Measurements from ENCODE around the gene EIF3A. TPM values are rescaled to one million over a fixed set of nuclear protein-coding genes. Genes with fewer than 3 reads are reported as not detected.

EIF3A gene
- total RNA-seq, 1 donor from 2014 or later = 100 TPM

DNA sequence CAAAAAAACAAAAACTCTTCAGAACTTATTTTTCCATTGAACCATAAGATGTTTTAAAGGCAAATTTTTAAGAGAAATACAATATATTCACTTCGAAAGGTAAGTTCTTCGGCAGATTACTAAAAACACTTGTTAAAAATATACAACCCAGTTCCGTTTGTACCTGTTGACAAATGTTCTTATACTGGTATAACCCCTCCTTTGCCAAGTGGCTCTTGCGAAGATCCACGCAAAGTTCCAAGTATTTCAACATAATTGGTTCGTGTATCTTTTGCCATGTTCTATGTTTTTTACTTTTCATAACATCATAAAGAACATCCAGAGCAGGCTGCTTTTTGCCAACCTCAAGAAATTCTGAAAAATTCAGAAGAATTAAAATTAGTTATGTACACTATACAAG is 7.0 kb downstream of the EIF3A start:
- H3K27me3 ChIP-seq = no peaks in the 10 kb centered on the region
- H3K36me3 ChIP-seq = peaks cover 0 to 40% of the 10 kb centered on the region in 2 donors
- no peak overlapping the region for H3K27ac ChIP-seq
- H3K4me3 ChIP-seq = no peak overlapping the region
- no peaks in the 10 kb centered on the region for H3K9me3 ChIP-seq
- DNase-seq (ENCODE audit: extremely low spot score in 2 of 2) = no peak
- TF ChIP-seq, protein P1, sequence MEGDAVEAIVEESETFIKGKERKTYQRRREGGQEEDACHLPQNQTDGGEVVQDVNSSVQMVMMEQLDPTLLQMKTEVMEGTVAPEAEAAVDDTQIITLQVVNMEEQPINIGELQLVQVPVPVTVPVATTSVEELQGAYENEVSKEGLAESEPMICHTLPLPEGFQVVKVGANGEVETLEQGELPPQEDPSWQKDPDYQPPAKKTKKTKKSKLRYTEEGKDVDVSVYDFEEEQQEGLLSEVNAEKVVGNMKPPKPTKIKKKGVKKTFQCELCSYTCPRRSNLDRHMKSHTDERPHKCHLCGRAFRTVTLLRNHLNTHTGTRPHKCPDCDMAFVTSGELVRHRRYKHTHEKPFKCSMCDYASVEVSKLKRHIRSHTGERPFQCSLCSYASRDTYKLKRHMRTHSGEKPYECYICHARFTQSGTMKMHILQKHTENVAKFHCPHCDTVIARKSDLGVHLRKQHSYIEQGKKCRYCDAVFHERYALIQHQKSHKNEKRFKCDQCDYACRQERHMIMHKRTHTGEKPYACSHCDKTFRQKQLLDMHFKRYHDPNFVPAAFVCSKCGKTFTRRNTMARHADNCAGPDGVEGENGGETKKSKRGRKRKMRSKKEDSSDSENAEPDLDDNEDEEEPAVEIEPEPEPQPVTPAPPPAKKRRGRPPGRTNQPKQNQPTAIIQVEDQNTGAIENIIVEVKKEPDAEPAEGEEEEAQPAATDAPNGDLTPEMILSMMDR (IDR thresholded peaks at IDR 0.05) = no peak
- no peak for TF ChIP-seq POLR2AphosphoS5 (IDR thresholded peaks at IDR 0.05; ENCODE audit: insufficient read depth in 1 of 2, low read depth in 1 of 2)
- no peak for TF ChIP-seq POLR2A (IDR thresholded peaks at IDR 0.05)
- intact Hi-C loops (cut with DNase I) = no loop called here
- H3K4me1 ChIP-seq = peaks cover 20% of the 10 kb centered on the region

DNA sequence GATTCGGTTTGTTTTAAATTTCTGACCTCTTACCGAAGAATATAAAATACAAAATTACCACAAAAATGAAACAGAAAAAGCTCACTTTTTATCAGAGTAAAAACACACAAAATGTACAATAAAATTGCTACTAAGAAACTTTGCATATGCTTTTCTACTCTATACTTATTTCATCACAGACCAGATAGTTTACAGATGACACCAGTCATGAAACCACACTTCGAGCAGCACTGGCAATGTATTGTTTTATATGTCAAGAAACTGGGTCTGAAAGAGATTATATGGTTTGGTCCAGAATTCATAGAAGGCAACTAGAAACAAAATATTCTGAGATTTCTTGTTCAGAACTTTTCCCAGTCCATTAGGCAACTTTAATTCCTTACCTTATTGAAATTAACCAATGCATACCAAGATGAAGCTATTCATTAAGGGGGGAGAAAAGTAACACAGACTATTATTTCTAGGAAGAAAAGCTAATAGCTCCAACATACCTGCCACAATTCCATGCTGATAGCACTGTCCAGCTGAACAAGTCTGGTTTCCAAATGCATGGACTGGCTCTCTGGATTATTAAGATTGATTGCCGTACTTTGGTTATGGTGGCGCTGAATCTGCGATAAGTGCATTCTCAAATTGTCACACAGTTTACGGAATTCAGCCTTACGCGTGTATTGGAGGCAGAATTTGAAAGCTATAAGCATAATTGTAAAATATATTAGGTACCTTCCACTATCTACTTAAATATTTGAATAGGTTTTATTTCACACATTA is 10.0 kb downstream of the EIF3A start:
- peaks cover 0 to 67% of the 10 kb centered on the region in 2 donors for H3K36me3 ChIP-seq
- no peak for DNase-seq (ENCODE audit: extremely low spot score in 2 of 2)
- intact Hi-C loops (cut with DNase I) = no loop called here

DNA sequence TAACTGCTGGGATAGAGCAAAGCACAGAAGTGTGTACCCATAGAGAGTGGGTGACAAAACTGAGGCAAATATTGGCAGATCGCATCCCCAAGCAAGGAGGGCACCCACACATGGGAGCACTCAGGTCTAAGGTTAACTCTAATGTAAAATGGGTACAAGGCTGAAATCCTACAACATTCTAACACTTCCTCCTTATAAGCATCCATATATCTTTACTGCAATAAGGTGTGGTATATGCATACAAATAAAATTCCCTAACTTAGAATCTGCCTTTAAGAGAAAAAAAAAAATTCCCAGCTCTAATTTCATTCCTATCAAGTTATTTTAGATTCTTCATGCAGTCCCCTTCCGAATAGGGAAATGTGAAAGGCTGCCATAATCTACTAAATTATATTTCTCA is 18.7 kb downstream of the EIF3A start:
- DNase-seq (ENCODE audit: extremely low spot score in 2 of 2) = no peak
- TF ChIP-seq POLR2AphosphoS5 (IDR thresholded peaks at IDR 0.05; ENCODE audit: insufficient read depth in 1 of 2, low read depth in 1 of 2) (no peak), POLR2A (IDR thresholded peaks at IDR 0.05) (no peak)
- TF ChIP-seq, protein P1 (IDR thresholded peaks at IDR 0.05) = no peak
- Histone ChIP-seq H3K36me3 (peaks cover 10 to 91% of the 10 kb centered on the region in 2 donors), H3K4me3 (no peak overlapping the region), H3K27me3 (no peaks in the 10 kb centered on the region), H3K9me3 (no peaks in the 10 kb centered on the region), H3K27ac (no peak overlapping the region), H3K4me1 (peaks cover 5% of the 10 kb centered on the region)
- intact Hi-C loops (cut with DNase I) = no loop called here

More for the DNA sequence above, 10.0 kb downstream of the EIF3A start:
- H3K27me3 ChIP-seq = no peaks in the 10 kb centered on the region
- no peak overlapping the region for H3K27ac ChIP-seq
- H3K4me3 ChIP-seq = no peak overlapping the region
- no peaks in the 10 kb centered on the region for H3K4me1 ChIP-seq
- H3K9me3 ChIP-seq = no peaks in the 10 kb centered on the region
- TF ChIP-seq POLR2A (IDR thresholded peaks at IDR 0.05) (no peak), POLR2AphosphoS5 (IDR thresholded peaks at IDR 0.05; ENCODE audit: insufficient read depth in 1 of 2, low read depth in 1 of 2) (no peak)
- TF ChIP-seq, protein P1 (IDR thresholded peaks at IDR 0.05) = no peak

DNA sequence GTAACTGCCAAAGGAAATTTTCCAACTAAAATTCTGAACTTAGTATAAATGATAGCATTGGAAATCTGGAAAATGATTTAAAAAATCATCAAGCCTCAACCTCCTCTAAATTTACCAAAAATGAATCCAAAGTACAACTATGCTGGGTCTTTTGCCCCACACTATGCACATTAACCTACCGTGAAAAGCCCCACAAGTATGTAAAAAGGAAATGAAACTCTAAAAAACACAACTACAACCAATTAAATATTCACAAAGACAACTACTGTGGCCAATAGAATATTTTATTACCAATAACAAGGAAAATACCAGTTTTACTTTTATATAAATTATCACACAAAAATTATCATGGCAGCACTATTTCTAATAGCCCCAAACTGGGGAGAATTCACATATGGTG is 19.3 kb downstream of the EIF3A start:
- TF ChIP-seq, protein P1 (IDR thresholded peaks at IDR 0.05) = no peak
- TF ChIP-seq POLR2A (IDR thresholded peaks at IDR 0.05) (no peak), POLR2AphosphoS5 (IDR thresholded peaks at IDR 0.05; ENCODE audit: insufficient read depth in 1 of 2, low read depth in 1 of 2) (no peak)
- intact Hi-C loops (cut with DNase I) = no loop called here

DNA sequence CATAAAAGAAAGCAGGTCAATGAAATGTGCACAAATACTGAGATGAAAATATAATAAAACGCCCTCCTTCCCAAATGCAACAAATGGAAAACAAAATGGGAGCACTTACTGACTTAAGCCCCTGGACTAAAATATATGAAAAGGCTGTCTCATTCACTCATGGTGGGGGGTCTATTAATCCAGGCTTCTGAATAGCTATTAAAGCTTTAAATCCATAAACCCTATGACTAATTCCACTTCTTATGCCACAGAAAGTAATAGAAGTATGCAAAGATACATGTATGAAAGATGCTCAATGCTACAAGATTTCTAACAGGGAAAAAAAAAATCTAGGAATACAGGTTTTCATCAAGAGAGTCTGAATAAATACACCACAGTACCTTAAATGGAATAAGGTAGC is 20.5 kb downstream of the EIF3A start:
- H3K9me3 ChIP-seq = no peaks in the 10 kb centered on the region
- peaks cover 5% of the 10 kb centered on the region for H3K4me1 ChIP-seq
- peaks cover 10 to 94% of the 10 kb centered on the region in 2 donors for H3K36me3 ChIP-seq
- TF ChIP-seq, protein P1 (IDR thresholded peaks at IDR 0.05) = no peak
- no peak for TF ChIP-seq POLR2AphosphoS5 (IDR thresholded peaks at IDR 0.05; ENCODE audit: insufficient read depth in 1 of 2, low read depth in 1 of 2)
- no peak for TF ChIP-seq POLR2A (IDR thresholded peaks at IDR 0.05)
- H3K27me3 ChIP-seq = no peaks in the 10 kb centered on the region
- H3K4me3 ChIP-seq = no peak overlapping the region
- H3K27ac ChIP-seq = no peak overlapping the region
- intact Hi-C loops (cut with DNase I) = no loop called here
- no peak for DNase-seq (ENCODE audit: extremely low spot score in 2 of 2)

More for the DNA sequence above, 19.3 kb downstream of the EIF3A start:
- peaks cover 10 to 92% of the 10 kb centered on the region in 2 donors for H3K36me3 ChIP-seq
- no peaks in the 10 kb centered on the region for H3K27me3 ChIP-seq
- H3K4me3 ChIP-seq = no peak overlapping the region
- no peak overlapping the region for H3K27ac ChIP-seq
- H3K4me1 ChIP-seq = peaks cover 5% of the 10 kb centered on the region
- no peaks in the 10 kb centered on the region for H3K9me3 ChIP-seq
- DNase-seq (ENCODE audit: extremely low spot score in 2 of 2) = no peak
